GM12878 (cell line): ENCODE measurements around the gene EIF2A. TPM values are rescaled to one million over a fixed set of nuclear protein-coding genes. Genes with fewer than 3 reads are reported as not detected.
A peak's percentile ranks its signal among the peaks of the same experiment; 100 is the strongest.

Experiments used
- CHD4 ChIP-seq: fragments of 200-600 bp; sonication (generic); IDR thresholded peaks from 2 replicates; pipeline ENCODE4 v1.6.1; 2016; ENCODE audit warnings: mild to moderate bottlenecking
- HCFC1 ChIP-seq: fragments of 150-350 bp; IDR thresholded peaks from 2 replicates; pipeline ENCODE4 v1.6.1; 2014; ENCODE audit warnings: low read length
- IKZF2 ChIP-seq, 2 experiments: fragments of 450-650 bp; IDR thresholded peaks; 2 replicates each; pipeline ENCODE4 v1.6.1; 2017; ENCODE audit warnings: mild to moderate bottlenecking in 2 of 2, moderate library complexity in 2 of 2
- MEF2B ChIP-seq: fragments of 450-650 bp; IDR thresholded peaks from 2 replicates; pipeline ENCODE4 v1.6.1; 2018; ENCODE audit warnings: mild to moderate bottlenecking, moderate library complexity; ENCODE audit not compliant: partially characterized antibody, poor library complexity, severe bottlenecking
- SREBF2 ChIP-seq: IDR thresholded peaks from 2 replicates; pipeline ENCODE4 v1.6.1; 2012; ENCODE audit warnings: mild to moderate bottlenecking, low read length
- SUZ12 ChIP-seq: fragments of 200-600 bp; sonication (generic); IDR thresholded peaks from one replicate; pipeline ENCODE4 v1.6.1; 2018; ENCODE audit warnings: antibody characterized with exemption, mild to moderate bottlenecking; ENCODE audit not compliant: unreplicated experiment
- TAF1 ChIP-seq: IDR thresholded peaks from 2 replicates; pipeline ENCODE4 v1.6.1; 2011; ENCODE audit warnings: mild to moderate bottlenecking, low read depth, low read length, borderline replicate concordance
- WRNIP1 ChIP-seq: IDR thresholded peaks from 2 replicates; pipeline ENCODE4 v1.6.1; 2011; ENCODE audit warnings: low read depth, low read length, improper control_type of control experiment, borderline replicate concordance
- ZBTB40 ChIP-seq: fragments of 450-650 bp; IDR thresholded peaks from 2 replicates; pipeline ENCODE4 v1.6.1; 2016; ENCODE audit warnings: mild to moderate bottlenecking, moderate library complexity, borderline replicate concordance
- polyA plus RNA-seq, 11 experiments: library from polyadenylated mRNA; depleted of rRNA in 4 of 11; unstranded in 6 of 11; stranded (reverse) in 5 of 11; fragments of >200 nt; fragmentation: Nextera tagmentation in 4 of 11; fragmentation: Illumina TruSeq in 1 of 11; extraction: Ambion mirVana in 4 of 11; extraction: Trizol in 1 of 11; gene quantifications; 1 replicate in 1 of 11; 2 replicates in 10 of 11; pipeline versions ENCODE4 v1.2.1 to v1.2.3, GENCODE V29; 2011 to 2016; ENCODE audit warnings: inconsistent platforms in 2 of 11, missing spikeins in 2 of 11, low read depth in 1 of 11
- total RNA-seq, 4 experiments: library from RNA; depleted of rRNA in 3 of 4; stranded (reverse); fragments of >200 nt in 3 of 4; fragmentation: Illumina TruSeq in 1 of 4; extraction: Trizol in 1 of 4; gene quantifications; 2 replicates each; pipeline versions ENCODE4 v1.2.1 to v1.2.3, GENCODE V29; 2013 to 2021

EIF2A gene
- total and polyA plus RNA-seq, 10 of the 15 experiments (the other 5 are each of a cell fraction or from before 2014, with no cell fraction given), result 85.4 to 211 (median 136) TPM

- TF ChIP-seq SREBF2, result no peak
- no peak for TF ChIP-seq MEF2B
- no peak for TF ChIP-seq ZBTB40
- TF ChIP-seq CHD4, result no peak
- no peak for TF ChIP-seq IKZF2 (IDR thresholded peaks at IDR 0.05)
- no peak for TF ChIP-seq TAF1
- TF ChIP-seq WRNIP1, result 0 out of 2 replicates have a peak, but pooled peaks have one; percentile 89
- no peak for TF ChIP-seq HCFC1
- no peak for TF ChIP-seq SUZ12
- TF ChIP-seq, all 136 proteins: peak for 5
Observed at GRCh38 chr3:150603980-150604319, 57.4 kb downstream of the EIF2A start (continued).
